Fibroblast of mammary gland (primary cell): ENCODE results near the gene RELCH.

Experiments
- DNase-seq: peaks from one replicate; pipeline ENCODE4 v3.0.0-alpha.2; 2010; ENCODE audit warnings: low read depth
- H3K4me3 ChIP-seq: 2 replicates; pipeline ENCODE4 v1.5.1; 2011; ENCODE audit warnings: low read depth, mild to moderate bottlenecking, low read length, moderate library complexity; ENCODE audit not compliant: control insufficient read depth
- CTCF ChIP-seq: conservative IDR thresholded peaks from 2 replicates; pipeline ENCODE4 v1.5.1; 2011; ENCODE audit warnings: low read depth, low read length, inconsistent platforms; ENCODE audit not compliant: control insufficient read depth, insufficient read depth

RELCH gene

DNA sequence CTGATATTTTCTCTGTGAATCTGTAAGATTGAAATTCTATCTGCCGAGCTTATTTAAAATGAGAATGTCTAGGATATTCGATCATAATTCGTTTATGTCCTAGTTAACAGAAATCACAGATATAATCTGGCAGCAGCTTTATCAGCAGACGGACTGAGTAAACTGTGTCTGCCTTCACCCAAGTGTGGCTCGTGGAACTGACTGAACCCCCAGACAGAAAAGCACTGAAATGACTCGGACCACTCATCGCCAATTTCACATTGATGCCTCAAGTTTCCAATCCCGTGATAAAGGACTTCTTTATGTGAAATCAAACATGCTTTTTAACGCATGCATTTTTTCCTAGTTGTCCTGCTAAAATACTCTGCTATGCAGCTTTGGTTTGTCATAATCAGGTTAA, 153.9 kb downstream of the RELCH start:
- H3K4me3 ChIP-seq: no peak overlapping the region
- no peak for DNase-seq
- no peak for TF ChIP-seq CTCF

DNA sequence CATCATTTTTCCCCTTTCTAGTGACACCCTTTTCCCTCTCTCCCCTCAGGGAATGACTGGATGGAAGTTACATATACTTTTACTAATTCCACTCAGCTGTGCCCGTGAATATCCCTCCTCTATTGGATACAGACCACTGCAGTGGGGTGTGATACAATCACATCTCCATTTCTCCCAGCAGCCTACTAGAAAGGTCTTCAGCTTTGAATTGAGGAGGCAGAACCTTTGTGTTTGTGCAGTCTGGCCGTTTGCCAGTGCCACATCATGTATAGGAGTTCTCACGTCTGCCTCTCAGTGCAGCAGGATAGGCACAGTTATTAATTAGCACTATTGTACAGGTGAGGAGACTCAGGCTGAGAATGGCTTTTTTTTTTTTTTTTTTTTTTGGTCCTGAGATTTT, 154.4 kb downstream of the RELCH start:
- no peak for DNase-seq
- H3K4me3 ChIP-seq: no peak overlapping the region
- TF ChIP-seq CTCF: no peak

- H3K4me3 ChIP-seq: no peak overlapping the region
These were observed 155.8 kb downstream of the RELCH start for GRCh38 chr18:62342884-62343283.

DNA sequence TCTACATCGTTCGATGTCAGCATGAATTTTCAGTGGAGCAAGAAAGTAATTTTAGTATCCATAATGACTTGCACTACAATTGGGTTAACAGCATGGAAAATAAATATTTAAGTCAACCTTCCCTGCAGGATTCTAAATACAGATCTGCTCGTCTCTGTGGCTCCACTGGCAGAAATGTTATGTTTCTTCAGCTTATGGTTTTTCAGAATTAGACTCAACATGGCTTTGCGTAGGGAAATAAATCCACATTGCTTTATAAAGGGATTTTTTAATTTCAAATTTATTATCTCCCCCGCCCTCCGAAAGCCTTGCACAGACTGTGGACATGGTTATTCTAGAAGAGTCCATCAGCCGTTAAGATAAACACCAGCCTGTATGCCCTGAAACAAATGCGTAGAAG, 156.3 kb downstream of the RELCH start:
- TF ChIP-seq CTCF: no peak
- H3K4me3 ChIP-seq: no peak overlapping the region
- no peak for DNase-seq

More at GRCh38 chr18:62342884-62343283, 155.8 kb downstream of the RELCH start:
- no peak for DNase-seq
- TF ChIP-seq CTCF: no peak

- no peak overlapping the region for H3K4me3 ChIP-seq
- DNase-seq: no peak
- TF ChIP-seq CTCF: no peak
These were observed 158.9 kb downstream of the RELCH start for GRCh38 chr18:62345909-62346308.

DNA sequence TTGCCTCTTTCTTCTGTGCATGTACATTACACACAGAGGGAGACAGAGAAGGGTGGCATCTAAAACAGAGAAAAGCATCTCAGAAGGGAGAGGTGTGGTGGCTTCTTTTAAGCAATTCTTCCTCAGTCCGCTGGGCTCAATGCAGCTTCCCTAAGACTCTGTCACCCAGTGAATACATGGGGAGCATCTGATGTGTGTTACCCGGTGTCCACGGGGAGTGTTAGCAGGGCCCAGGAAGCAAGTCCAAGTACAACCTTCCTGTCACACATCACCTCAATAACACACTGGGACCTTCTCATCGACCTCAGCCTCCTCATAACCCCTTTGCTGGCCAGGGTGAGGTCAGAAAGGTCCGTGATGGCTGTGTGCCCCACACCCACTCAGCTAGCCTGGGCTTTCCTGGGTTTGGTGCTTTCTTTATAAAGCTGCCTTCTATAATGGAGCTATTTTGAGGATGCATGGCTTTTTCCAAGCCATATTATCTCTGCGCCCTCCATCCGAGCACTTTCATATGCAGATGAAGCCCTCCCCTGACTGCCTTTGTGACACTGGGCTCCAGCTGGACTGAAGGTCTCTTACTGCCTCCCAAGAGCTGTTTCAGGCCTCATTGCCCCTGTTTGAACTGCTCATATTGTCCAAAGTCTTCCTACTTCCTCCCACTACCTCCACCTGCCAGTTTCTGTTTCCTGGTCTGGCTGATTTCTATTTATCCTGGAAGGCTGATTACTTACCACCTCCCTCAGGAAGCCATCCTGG, 159.5 kb downstream of the RELCH start:
- no peak for TF ChIP-seq CTCF
- no peak for DNase-seq
- no peak overlapping the region for H3K4me3 ChIP-seq

GRCh38 chr18:62347089-62347506, 160.0 kb downstream of the RELCH start:
- H3K4me3 ChIP-seq: no peak overlapping the region
- TF ChIP-seq CTCF: no peak
- no peak for DNase-seq
